Large intestine (tissue), 3 donors: Measurements from ENCODE around the gene EPHA2. TPM values are rescaled to one million over a fixed set of nuclear protein-coding genes. Genes with fewer than 3 reads are reported as not detected.
"Not testable (repeated sequence)": the region's sequence is repeated elsewhere in the genome, so short reads cannot be mapped to it uniquely, and the experiment has no call there.

Experiments used
- DNase-seq, 2 donors: peaks; one replicate each; pipeline versions ENCODE4 v3.0.0 to v3.0.0-alpha.2; 2013
- H3K27ac ChIP-seq: one replicate; pipeline ENCODE4 v1.5.1; 2013; ENCODE audit warnings: low read length
- H3K27me3 ChIP-seq: 2 replicates; pipeline ENCODE4 v1.6.1; 2013; ENCODE audit warnings: low read length; ENCODE audit not compliant: control insufficient read depth, insufficient read depth
- H3K36me3 ChIP-seq: 2 replicates; pipeline ENCODE4 v1.6.1; 2013; ENCODE audit warnings: low read length; ENCODE audit not compliant: control insufficient read depth, insufficient read depth
- H3K4me1 ChIP-seq: one replicate; pipeline ENCODE4 v1.6.1; 2013; ENCODE audit warnings: low read length; ENCODE audit not compliant: control insufficient read depth, insufficient read depth
- H3K4me3 ChIP-seq: one replicate; pipeline ENCODE4 v1.5.1; 2013; ENCODE audit warnings: low read length
- H3K9me3 ChIP-seq: one replicate; pipeline ENCODE4 v1.6.1; 2013; ENCODE audit warnings: mild to moderate bottlenecking, low read depth, low read length, moderate library complexity; ENCODE audit not compliant: control insufficient read depth
- WGBS: methylation state at CpG from one replicate; pipeline ENCODE4 v1.1.5; 2013; ENCODE audit warnings: low lambda C conversion rate; ENCODE audit not compliant: insufficient coverage; 5-methylcytosine and 5-hydroxymethylcytosine counted together
- polyA plus RNA-seq: library from polyadenylated mRNA; unstranded; fragments of 120-200 nt; gene quantifications from one replicate; pipeline ENCODE4 v1.2.1, GENCODE V29; 2013

The EPHA2 gene
- polyA plus RNA-seq, 1 donor: 18.5 TPM

DNA sequence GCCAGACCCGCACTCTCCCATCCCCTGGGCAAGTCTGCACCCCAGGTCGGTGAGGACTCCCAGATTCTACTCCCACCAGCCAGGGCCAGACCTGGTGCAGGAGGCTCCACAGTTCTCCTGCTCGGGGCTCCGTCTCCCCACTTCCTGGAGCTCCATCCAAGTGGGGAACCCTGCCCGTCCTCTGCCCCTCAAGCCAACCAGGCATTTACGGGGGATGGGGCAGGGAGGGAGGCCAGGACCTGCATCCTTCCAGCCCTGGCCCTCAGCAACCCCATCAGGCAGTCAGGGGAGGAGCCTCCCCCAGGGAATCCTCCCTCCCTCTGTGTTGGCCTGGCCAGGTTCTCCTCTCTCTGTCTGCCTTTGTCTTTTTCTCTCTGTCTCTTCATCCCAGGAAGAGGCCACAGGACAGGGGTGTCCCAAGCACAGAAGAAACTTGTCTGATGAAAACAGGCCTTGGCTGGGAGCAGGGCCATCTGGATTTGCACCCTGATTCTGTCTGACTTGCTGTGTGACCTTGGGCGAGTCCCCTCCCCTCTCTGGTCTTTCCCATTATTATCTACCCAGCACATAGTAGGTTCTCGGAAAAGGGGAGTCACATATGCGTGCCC lies 18.5 kb upstream of the EPHA2 start:
- Histone ChIP-seq H3K27me3 (no peaks in the 10 kb centered on the region), H3K4me3 (no peak overlapping the region), H3K36me3 (no peaks in the 10 kb centered on the region), H3K4me1 (peaks cover 69% of the 10 kb centered on the region), H3K27ac (peak overlapping the region; percentile 97), H3K9me3 (no peaks in the 10 kb centered on the region)
- no peak for DNase-seq
- no CpG with 5 or more reads among the region's 9 CpGs for WGBS

DNA sequence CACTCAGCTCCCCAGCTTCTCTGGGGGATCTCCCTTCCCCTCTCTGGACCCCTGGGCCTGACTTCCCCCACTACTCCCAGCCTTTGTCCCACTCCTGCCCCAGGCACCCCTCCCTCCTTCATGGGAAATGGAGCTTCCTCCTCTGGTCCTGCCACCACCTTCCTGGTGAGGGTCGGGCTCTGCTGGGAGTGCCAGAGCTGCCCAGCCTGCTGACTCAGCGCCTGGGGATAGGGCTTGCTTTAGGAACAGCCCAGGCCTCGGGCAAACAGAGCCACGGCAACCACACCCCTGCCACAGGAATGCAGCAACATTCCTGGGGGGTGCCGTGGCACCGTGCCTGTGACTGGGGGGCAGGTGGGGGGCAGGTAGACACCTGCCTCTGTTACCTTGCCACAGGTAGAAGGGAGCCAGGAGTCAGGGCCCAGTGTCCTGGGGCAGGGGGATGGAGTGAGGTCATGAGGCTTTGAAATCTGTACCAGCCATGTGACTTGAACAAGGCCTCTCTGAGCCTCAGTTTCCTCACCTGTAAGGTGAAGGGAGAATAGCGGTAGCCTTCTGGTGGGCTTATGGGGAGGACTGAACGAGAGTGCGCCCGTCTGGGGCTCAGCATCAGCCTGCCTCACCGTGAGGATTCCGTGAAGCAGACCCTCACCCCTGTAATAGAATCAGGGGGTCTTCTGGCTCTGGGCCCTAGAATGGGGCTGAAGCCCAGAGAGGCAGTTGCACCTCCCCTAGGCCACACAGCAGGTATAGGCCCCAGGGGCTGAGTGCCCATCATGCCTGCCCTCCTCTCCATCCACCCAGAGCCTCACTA lies 17.8 kb upstream of the EPHA2 start:
- Histone ChIP-seq H3K4me1 (peaks cover 62% of the 10 kb centered on the region), H3K4me3 (no peak overlapping the region), H3K27ac (peak overlapping the region; percentile 97), H3K9me3 (no peaks in the 10 kb centered on the region), H3K27me3 (no peaks in the 10 kb centered on the region), H3K36me3 (no peaks in the 10 kb centered on the region)
- WGBS: no CpG with 5 or more reads among the region's 12 CpGs
- DNase-seq: peak; percentile 90 to 93

DNA sequence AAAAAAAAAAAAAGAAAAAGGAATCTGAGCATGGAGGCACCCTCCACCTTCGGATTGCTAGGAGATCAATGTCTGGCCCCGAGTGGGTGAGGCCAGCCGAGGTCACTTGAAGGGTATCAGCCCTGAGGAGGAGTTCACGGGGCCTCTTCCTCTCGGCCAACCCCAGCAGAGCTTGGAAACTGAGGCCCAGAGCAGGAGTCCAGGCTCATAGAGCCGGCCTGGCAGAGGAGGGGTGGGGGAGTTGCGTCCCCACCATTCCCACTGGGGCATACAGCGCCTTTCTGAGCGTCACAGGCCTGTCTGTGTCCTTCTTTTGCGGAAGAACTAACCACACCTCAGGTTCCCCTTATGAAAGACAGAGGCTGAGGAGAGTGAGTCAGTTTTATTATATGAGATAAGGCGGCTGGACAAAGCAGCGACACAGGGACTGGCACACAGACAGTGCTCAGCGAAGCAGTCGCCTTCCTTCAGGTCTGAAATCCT lies 17.1 kb upstream of the EPHA2 start:
- Histone ChIP-seq H3K27ac (peak overlapping the region; percentile 97), H3K4me1 (peaks cover 60% of the 10 kb centered on the region), H3K36me3 (no peaks in the 10 kb centered on the region), H3K4me3 (no peak overlapping the region), H3K27me3 (no peaks in the 10 kb centered on the region), H3K9me3 (no peaks in the 10 kb centered on the region)
- WGBS: no CpG with 5 or more reads among the region's 14 CpGs
- DNase-seq: peak; percentile 88 to 96

DNA sequence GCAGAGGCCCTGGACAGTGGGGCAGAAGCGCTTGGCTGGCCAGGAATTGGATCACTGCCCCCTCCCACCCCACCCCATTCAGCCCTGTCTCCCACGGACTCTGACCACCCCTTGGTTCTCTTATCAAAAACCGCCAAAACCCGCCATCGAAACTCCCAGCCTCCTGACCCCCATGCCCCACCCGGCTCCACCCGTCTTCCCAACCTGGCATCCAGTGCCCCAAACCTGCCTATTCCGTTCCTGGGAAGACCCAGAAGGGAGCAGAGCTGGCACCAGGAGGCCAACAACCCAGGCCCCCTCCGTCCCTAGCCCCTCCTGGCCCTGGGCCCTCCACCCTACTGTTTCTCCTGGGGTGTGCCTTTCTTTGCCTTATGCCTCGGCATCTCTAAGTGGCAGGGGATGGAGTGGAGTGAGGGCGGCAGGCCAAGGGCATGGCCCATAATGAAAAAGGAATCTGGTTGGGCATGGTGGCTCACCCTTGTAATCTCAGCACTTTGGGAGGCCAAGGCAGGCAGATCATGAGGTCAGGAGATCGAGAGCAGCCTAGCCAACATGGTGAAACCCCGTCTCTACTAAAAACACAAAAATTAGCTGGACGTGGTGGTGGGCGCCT lies 16.5 kb upstream of the EPHA2 start:
- peak in 1 of 2 donors; percentile 50 for DNase-seq
- peak overlapping the region; percentile 97 for H3K27ac ChIP-seq
- WGBS: no CpG with 5 or more reads among the region's 15 CpGs
- peaks cover 2% of the 10 kb centered on the region for H3K9me3 ChIP-seq
- no peaks in the 10 kb centered on the region for H3K27me3 ChIP-seq
- peaks cover 58% of the 10 kb centered on the region for H3K4me1 ChIP-seq
- H3K36me3 ChIP-seq: no peaks in the 10 kb centered on the region
- H3K4me3 ChIP-seq: no peak overlapping the region

DNA sequence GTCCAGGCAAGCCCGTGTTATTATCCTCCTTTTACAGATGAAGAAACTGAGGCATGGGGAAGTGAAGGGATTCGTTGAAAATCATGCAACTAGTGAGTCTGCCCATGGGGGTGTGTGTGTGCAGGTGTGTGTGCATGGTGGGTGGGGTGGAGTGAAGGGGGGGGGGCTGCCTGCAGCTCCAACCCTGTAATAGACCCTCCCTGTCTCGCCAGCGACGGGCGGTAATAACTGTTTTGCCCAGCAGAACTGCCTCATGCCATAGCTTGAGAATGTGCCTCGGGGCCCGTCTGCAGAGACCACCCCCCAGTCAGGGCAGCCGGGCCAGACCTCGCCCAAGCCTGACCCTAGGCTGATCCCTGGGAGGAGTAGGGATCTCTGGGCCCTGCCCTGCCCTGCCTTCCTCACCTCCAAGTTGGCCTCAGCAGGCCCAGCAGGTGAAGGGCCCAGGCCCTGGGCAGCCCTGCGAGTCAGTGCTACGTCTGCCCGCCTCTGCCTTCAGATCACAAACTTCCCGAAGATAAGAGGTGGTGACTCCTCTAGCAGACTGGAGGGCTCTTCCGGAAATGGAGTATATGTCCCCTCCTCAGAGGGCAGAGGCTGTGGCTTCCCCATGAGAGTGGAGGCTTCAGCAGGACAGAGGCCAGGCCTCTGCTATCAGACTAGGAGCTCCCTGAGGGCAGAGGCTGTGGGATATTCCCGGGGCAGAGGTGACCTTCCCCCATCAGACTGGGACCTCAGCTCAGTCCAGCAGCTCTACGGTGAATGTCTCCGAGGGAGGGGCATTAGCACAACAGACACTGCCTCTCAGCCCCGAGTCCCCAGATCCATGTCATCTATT lies 15.7 kb upstream of the EPHA2 start:
- Histone ChIP-seq H3K27ac (peak overlapping the region; percentile 19), H3K9me3 (peaks cover 2% of the 10 kb centered on the region), H3K36me3 (no peaks in the 10 kb centered on the region), H3K4me3 (no peak overlapping the region), H3K4me1 (peaks cover 56% of the 10 kb centered on the region), H3K27me3 (no peaks in the 10 kb centered on the region)
- WGBS: no CpG with 5 or more reads among the region's 19 CpGs
- DNase-seq: peak in 1 of 2 donors; percentile 63

DNA sequence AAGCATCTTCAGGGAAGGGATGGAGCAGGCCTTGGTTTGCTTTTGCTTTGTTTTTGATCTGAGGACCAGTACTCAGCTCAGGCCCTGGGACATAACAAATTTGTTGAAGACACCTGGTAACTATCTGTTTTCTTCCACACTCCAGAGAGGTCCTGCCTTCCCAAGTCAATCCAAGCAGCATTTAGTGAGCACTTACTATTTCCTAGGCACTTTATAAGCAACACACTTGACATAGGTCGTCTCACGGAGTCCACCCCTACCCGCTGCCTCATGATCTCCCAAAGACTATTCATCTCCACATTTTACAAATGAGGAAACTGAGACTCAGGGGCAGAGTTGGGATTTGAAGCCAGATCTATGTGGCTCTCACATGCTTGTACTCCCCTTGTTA lies 14.4 kb upstream of the EPHA2 start:
- no peaks in the 10 kb centered on the region for H3K36me3 ChIP-seq
- H3K27me3 ChIP-seq: no peaks in the 10 kb centered on the region
- H3K9me3 ChIP-seq: peaks cover 2% of the 10 kb centered on the region
- no peak overlapping the region for H3K4me3 ChIP-seq
- DNase-seq: no peak
- H3K27ac ChIP-seq: no peak overlapping the region
- WGBS: no CpG with 5 or more reads among the region's 3 CpGs
- peaks cover 52% of the 10 kb centered on the region for H3K4me1 ChIP-seq

DNA sequence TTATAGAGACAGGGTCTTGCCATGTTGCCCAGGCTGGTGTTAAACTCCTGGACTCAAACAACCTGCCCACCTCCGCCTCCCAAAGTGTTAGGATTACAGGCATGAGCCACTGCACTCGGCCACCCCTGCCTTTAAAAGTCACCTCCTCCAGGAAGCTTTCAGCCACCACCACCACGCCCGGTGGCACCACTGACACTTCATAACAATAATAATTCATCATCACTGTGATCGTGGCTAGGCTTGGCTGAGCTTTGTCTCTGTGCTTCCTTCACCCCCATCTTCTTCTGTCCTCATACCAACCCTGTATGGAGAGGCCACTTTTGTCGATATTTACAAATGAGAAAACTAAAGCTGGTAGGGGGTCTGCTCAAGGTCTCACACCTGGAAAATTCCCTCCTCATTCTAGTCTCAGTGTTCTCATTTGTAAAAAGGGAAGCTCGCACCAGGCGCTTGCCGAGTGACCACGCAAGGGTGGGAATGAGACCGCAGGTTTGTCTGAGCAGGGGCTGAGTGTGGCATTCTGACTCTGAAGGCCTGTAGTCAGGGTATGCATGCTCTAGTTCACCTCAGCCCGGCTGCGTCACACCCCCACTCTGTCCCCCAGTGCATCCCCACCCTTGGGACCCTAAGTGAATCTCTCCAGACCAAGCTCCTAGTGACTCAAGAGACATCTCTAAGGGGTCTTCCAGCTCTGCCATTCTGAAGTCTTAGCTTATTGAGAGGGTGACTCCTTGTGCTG lies 12.9 kb upstream of the EPHA2 start:
- no CpG with 5 or more reads among the region's 13 CpGs for WGBS
- no peak for DNase-seq
- peaks cover 40% of the 10 kb centered on the region for H3K4me1 ChIP-seq

DNA sequence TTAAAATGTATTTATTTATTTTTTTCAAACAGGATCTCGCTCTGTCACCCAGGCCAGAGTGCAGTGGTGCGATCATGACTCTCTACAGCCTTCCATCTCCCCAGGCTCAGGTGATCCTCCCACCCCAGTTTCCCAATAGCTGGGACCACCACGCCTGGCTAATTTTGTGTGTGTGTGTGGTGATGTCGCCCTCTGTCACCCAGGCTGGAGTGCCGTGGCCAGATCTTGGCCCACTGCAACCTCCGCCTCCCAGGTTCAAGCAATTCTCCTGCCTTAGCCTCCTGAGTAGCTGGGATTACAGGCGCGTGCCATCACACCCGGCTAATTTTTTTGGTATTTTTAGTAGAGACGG lies 12.3 kb upstream of the EPHA2 start:
- not testable (repeated sequence) for H3K9me3 ChIP-seq, DNase-seq, H3K27ac ChIP-seq, H3K36me3 ChIP-seq, H3K27me3 ChIP-seq
- peaks cover 33% of the 10 kb centered on the region for H3K4me1 ChIP-seq
- H3K4me3 ChIP-seq: peak overlapping the region; percentile 66
- 0% methylated on average over 1 of the region's 10 CpGs for WGBS

More for the DNA sequence above, 12.9 kb upstream of the EPHA2 start:
- H3K4me3 ChIP-seq: no peak overlapping the region
- H3K36me3 ChIP-seq: no peaks in the 10 kb centered on the region
- H3K27me3 ChIP-seq: no peaks in the 10 kb centered on the region
- no peak overlapping the region for H3K27ac ChIP-seq
- H3K9me3 ChIP-seq: peaks cover 2% of the 10 kb centered on the region

DNA sequence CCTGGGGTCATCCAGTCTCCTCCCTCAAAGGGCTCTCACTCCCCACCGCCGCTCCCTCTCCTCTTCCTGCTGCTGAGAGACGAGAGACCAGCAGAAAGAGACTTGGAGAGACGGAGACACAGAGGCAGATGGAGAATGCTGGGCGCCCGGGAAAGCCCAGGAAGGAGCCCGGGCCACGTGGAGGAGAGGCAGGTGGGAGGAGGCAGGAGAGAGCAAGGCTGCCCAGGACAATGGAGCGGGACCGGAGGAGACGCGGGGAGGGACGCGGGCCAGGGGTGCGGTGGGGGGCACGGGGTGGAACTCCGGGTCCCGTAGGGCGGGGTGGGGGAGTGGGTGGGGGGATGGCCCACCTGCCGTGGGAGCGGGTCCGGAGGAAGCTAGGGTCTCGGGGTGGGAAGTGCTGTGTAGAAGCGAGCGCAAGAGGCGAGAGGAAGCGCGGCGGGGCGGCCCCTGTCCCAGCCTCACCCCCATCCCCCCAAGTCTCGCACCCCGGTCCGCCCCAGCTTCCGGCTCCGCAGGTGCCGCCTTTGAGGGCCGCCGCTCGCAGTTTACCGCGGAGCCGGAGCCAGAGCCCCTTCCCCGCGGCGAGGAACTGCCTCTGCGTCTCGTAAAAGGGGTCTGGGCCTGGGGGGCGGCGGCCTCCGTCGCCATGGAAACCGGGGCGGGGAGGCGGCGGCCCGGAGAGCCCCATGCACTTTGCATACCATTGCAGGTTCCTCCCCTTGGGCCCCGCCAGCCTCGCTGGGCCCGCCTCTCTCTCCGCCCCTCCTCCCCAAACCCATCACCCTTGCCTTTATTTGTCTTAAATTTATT lies 11.7 kb upstream of the EPHA2 start:
- Histone ChIP-seq H3K27me3 (no peaks in the 10 kb centered on the region), H3K4me3 (peak overlapping the region; percentile 66), H3K4me1 (peaks cover 28% of the 10 kb centered on the region), H3K36me3 (no peaks in the 10 kb centered on the region), H3K27ac (peak overlapping the region; percentile 2), H3K9me3 (peaks cover 2% of the 10 kb centered on the region)
- no CpG with 5 or more reads among the region's 60 CpGs for WGBS
- DNase-seq: peak in 1 of 2 donors; percentile 76
